Stimulated activated CD8-positive, alpha-beta memory T cell treated with anti-CD3 and anti-CD28 coated beads, Interleukin-4, amount 100 ng/mL, for 48 hours (primary cell): ENCODE data around the gene TSSK6.
A peak's percentile ranks its signal among the peaks of the same experiment; 100 is the strongest.

Experiments
- DNase-seq: peaks from one replicate; pipeline ENCODE4 v3.0.0-alpha.2; 2020

The TSSK6 gene

DNA sequence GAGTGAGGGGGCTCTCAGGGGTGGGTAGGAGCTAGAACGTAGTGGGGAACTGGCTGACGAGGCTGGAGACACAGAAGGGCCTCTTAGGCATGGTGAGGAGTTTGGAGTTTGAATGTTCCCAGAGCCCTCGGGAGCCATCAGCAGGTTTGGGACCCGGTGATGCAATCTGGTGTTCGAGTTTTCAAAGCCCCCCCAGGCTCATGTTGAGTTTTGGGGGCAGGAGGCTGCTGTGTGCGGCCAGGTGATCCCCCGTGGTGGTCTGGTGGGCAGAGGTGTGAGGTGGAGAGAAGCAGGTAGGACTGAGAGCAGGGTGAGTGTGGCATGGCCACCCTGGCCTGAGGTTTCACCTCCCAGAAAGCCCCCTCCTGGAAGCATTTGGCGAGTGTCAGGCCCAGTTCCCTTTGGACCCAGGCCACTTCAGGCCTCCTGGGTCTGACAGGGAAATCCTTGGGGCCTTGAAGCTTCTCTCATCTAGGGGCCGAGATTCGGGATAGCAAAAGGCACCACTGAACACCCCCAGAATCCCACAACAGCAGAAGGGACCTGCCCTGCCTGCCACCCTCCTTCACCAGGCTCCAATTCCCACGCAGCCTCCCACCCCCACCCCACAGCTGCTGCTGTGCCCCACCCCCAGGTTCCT lies 14.6 kb upstream of the TSSK6 start:
- DNase-seq: no peak

DNA sequence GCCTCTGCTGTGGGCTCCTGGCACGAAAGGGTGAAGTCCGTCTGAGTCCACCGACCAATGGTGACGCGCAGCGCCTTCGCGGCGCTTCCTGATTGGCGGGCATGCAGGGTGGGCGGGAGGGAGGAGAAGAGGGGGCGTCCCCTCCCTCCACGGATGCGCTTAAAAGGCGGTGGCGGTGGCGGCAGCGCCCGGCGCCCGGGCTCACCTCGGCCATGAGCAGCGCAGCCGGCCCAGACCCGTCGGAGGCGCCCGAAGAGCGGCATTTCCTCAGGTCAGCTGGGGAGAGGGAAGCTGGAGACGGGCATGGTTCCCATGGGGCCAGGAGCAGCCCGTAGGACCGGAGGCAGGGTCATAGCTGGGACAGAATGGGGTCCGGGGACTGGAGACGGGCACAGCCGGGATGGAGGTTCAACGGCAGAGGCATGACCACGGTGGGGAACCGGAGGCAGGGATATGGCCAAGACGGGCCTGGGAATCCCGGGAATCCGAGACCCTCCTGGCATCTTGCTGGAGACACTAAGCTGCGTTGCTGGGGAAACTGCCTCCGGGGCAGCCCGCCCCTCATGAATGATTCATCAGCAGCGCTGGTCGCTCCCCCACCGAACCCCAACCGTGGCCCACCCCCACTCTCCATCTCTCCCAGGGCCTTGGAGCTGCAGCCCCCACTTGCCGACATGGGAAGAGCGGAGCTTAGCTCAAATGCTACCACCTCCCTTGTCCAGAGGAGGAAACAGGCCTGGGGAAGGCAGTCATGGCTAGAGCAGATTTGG lies 13.6 kb upstream of the TSSK6 start, which contains the start of gene YJEFN3:
YJEFN3 (plus strand) TSS at position 191 of the 770 bp plus-strand sequence; CDS start at position 213, 22 bp downstream.
- DNase-seq: no peak

DNA sequence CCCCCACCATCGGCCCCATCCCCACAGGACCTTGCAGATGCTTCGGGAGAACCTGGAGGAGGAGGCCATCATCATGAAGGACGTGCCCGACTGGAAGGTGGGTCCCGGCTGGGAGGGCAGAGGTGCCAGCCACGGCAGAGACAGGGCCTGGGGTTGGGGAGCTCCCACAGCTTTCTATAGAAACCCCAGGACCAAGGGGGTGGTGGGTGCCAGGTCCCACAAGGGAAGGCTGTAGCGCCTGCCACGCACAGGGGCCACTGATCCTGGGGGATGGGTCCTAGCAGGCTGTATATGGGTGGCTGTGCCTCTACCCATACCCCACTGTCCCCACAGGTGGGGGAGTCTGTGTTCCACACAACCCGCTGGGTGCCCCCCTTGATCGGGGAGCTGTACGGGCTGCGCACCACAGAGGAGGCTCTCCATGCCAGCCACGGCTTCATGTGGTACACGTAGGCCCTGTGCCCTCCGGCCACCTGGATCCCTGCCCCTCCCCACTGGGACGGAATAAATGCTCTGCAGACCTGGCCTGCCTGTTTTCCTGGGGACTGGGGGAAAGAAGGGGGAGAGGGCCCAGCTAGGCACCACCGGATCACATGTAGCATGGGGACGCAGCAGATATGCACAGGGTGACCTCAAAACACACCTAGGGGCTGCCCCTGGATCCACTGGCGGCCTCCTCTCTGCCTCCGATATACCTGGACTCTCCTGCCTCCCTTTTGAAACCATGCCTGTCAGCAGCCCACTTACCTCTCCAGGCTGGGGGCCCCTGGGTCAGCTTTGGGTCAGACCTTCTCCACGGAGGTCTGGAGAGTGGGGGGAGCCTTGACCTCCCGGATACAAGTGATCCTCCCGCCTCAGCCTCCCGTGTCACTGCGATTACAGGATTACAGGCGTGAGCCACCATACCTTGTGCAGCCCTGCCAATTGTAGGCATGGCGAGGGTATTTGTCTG lies 12.6 kb upstream of the TSSK6 start:
- no peak for DNase-seq

GRCh38 chr19:19527371-19527656 lies 12.0 kb upstream of the TSSK6 start:
- no peak for DNase-seq

- no peak for DNase-seq
Observed at GRCh38 chr19:19526581-19527370, 11.4 kb upstream of the TSSK6 start.

- no peak for DNase-seq
Observed at GRCh38 chr19:19525611-19526380, 10.4 kb upstream of the TSSK6 start.

DNA sequence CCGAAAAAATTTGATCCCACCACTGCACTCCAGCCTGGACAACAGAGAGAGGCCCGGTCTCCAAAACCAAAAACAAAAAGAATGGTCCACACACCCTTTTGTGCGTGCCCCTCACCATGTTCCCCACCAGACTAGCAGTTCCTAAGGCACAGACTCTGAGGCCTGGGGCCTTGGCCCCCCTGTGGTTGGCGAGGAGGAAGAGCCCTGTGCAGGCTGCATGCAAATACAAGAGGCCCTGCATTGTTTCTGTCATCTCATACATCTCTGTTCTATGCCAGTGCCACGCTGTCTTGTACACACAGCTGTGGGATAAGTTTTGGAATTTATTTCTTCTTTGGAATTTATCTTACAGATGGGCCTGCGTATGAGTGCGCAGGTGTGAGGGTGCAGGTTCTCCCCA lies 8.7 kb upstream of the TSSK6 start:
- DNase-seq: no peak

DNA sequence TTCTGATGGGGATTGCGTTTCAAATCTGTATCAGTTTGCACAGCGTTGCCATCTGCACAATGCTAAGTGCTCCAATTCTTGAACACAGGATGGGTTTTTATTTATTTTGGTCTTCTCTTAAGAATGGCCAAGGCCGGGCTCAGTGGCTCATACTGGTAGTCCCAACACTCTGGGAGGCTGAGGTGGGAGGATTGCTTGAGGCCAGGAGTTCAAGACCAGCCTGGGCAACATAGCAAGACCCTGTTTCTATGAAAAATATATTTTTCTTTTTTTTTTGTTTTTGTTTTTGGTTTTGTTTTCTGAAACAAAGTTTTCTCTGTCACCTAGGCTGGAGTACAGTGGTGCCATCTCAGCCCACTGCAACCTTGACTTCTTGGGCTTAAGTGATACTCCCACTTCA lies 7.8 kb upstream of the TSSK6 start:
- DNase-seq: no peak

GRCh38 chr19:19520989-19521388 lies 5.6 kb upstream of the TSSK6 start:
- DNase-seq: no peak

- no peak for DNase-seq
Observed at GRCh38 chr19:19517235-19517619, 1.9 kb upstream of the TSSK6 start.

DNA sequence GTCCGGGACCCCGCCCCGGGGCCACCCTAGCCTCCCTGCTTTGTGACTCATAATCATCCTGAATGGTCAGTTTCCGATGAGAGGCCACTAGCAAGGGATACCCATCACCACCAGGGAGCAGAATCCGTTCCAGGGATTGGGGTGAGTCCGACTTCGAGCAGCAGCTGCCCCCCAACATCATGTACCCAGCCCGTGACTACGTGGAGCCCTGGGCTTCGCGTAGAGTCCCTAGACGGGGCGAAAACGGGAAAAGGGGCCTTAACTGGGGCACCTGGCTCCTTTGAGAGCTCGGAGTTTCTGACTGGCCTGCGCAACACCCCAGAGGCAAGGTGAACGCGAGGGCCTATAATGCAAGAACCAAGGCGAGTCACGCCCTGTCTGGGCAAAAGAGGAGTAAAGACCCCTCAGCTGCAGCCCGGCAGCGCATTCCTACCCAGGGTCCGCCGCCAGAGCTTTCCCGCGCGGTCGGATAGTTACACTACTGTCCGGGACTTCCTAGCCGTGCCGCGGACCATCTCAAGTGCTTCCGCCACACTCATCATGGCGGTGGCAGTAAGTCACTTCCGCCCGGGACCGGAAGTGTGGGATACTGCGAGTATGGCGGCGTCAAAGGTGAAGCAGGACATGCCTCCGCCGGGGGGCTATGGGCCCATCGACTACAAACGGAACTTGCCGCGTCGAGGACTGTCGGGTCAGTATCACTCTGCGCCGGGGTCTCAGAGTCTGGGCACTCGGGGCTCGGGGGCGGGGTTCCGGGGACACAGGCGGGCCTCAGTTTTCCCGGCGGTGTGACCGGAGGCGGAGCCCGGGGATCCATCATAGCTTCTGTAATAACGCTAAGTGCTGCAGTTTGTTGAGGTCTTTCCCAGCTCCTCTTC lies 533 bp upstream of the TSSK6 start, which contains the start of gene NDUFA13:
NDUFA13 (plus strand) TSS at position 584 of the 878 bp plus-strand sequence; CDS start at position 598, 14 bp downstream.
- DNase-seq: peak; percentile 98

GRCh38 chr19:19514215-19514657 lies 1.1 kb downstream of the TSSK6 start:
- peak; percentile 41 for DNase-seq

DNA sequence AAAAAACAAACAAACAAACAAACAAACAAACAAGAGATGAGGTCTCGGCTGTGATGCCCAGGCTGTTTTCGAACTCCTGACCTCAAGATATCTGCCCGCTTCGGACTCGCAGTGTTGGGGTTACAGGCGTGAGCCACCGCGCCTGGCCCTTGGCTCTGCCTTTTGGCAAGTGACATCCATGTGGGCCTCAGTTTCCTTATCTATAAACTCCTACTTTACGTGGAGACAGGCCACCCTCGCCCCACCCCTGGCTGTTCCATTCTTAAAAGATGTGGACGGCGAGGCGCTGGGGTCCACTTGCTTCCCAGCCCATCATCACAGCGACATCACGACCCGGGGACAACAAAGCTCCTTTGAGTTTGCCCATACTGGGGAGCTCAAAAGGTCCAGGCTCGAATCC lies 1.7 kb downstream of the TSSK6 start:
- DNase-seq: no peak

DNA sequence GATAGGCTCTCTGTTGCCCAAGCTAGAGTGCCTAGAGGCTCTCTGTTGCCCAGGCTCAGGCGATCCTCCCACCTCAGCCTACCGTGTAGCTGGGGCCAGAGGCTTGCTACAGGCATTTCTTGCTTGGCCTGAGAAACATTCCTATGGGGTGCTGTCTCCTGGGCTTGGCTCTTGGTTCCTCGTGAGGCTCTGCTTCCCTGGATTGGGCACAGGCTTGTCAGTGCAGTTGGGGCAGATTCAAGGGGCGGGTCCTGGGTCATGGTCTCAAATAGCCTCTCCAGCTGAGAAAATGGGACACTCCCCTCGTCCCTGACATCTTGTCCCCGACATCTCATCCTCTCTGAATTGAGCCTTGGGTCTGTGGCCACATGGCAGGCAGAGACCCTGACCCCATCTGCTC lies 4.9 kb downstream of the TSSK6 start:
- no peak for DNase-seq

GRCh38 chr19:19508217-19508616 lies 7.1 kb downstream of the TSSK6 start:
- DNase-seq: no peak

GRCh38 chr19:19507354-19507753 lies 8.0 kb downstream of the TSSK6 start:
- DNase-seq: no peak

DNA sequence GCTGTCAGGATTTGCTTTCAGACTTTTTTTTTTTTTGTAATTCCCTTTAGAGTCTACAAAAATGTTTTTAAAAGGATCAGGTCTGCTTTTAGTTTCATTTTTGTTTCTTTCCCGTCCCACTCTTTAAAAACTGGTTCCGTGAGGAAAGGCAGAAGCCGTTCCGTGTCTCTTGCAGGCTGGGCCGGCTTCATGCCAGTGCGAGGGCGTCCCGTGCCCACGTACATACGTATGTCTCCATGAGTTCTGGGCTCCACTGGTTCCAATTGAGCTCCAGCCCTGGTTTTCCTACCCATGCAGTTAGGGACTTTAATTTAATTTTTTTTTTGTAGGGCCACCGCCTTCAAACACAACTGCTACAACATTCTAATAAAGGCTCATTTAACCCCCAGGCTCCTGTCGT lies 8.8 kb downstream of the TSSK6 start:
- DNase-seq: no peak

DNA sequence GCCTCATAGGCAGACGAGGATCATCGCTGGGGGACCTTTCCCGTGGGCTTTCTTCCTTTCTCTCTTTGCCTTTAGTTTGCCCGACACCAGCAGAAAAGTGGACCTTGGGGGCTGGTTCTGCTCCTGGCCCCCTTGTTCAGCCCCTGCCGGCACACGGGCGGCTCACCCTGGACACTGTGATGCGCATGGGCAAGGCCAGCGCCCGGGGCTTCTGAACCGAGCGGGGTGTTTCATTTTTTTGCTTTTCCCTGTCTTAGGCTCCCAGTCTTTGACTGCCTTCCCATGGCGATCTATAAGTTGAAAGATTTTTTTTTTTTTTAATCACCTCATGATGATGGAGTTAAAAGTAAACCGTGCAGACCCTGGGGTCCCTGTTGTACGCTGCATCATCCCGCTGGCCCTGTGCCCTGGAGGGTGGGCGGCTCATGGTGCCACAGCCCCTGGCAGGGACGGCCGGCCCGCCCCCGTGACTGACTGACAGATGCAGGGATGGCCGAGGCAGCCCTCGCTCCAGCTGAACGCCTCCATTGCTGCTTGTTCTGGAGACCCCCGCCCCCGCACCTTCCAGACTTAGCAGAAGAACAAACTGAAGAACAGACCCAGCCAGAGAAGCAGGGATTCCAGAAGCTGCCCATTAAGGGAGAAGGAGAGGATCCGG lies 9.6 kb downstream of the TSSK6 start:
- DNase-seq: no peak

DNA sequence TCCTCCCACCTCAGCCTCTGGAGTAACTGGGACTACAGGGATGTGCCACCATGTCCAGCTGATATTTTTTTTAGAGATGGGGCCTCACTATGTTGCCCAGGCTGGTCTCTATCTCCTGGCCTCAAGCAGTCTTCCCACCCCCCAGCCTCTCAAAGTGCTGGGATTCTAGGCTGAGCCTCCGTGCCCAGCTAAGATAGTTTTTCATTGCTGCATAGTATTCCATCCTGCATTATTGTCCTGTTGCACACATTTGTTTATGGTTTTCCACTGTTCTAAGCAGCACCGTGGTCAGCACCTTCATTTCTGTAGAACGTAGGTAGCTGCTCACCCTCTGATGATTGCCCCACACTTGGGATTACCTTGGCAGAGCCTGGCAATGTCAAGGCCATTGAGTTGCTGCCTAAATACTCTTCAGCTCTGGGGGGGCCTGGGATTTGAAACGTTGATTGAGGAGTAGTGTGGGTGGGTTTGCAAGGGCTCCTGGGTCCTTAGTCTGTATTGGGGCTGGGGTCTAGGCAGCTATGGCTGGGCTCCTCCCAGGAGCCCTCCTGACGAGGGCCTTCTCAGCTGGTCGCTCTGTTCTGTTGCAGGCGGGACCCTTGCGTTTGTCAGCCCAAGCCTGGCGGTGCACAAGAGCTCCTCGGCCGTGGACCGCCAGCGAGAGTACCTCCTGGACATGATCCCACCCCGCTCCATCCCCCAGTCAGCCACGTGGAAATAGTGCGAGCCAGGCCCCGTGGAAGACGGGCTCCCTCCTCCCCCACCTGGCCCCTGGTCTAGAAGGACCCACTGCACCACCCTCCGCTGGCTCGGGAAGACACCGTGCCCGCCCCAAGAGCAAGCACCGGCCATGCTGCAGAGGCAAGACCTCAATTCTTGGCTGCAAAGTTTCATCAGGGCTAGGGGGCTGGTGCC lies 10.3 kb downstream of the TSSK6 start:
- no peak for DNase-seq
